GM06990 (cell line): ENCODE results near the gene KRT6B.

Source experiments
- DNase-seq: peaks from one replicate; pipeline ENCODE4 v3.0.0-alpha.2; 2011; ENCODE audit not compliant: insufficient read length; ENCODE audit errors: extremely low read depth
- H3K27me3 ChIP-seq: replicated peaks from 2 replicates; pipeline ENCODE4 v1.6.0; 2011; ENCODE audit warnings: low read length; ENCODE audit not compliant: control insufficient read depth, insufficient read depth
- H3K36me3 ChIP-seq: 2 replicates; pipeline ENCODE4 v1.5.1; 2011; ENCODE audit warnings: low read length; ENCODE audit not compliant: control insufficient read depth, insufficient read depth
- H3K4me3 ChIP-seq: replicated peaks from 2 replicates; pipeline ENCODE4 v1.5.1; 2011; ENCODE audit warnings: low read depth, mild to moderate bottlenecking, control low read depth, low read length
- TF ChIP-seq, protein P1 (sequence below): IDR thresholded peaks from 2 replicates; pipeline ENCODE4 v1.5.1; 2011; ENCODE audit warnings: low read length, control low read depth, mild to moderate bottlenecking, inconsistent platforms; ENCODE audit not compliant: insufficient read depth, poor library complexity, severe bottlenecking

Gene KRT6B

GRCh38 chr12:52416795-52417194 is 35.2 kb downstream of the KRT6B start:
- no peak overlapping the region for H3K4me3 ChIP-seq
- H3K36me3 ChIP-seq = no peaks in the 10 kb centered on the region
- TF ChIP-seq, protein P1, sequence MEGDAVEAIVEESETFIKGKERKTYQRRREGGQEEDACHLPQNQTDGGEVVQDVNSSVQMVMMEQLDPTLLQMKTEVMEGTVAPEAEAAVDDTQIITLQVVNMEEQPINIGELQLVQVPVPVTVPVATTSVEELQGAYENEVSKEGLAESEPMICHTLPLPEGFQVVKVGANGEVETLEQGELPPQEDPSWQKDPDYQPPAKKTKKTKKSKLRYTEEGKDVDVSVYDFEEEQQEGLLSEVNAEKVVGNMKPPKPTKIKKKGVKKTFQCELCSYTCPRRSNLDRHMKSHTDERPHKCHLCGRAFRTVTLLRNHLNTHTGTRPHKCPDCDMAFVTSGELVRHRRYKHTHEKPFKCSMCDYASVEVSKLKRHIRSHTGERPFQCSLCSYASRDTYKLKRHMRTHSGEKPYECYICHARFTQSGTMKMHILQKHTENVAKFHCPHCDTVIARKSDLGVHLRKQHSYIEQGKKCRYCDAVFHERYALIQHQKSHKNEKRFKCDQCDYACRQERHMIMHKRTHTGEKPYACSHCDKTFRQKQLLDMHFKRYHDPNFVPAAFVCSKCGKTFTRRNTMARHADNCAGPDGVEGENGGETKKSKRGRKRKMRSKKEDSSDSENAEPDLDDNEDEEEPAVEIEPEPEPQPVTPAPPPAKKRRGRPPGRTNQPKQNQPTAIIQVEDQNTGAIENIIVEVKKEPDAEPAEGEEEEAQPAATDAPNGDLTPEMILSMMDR = no peak
- no peak for DNase-seq
- no peaks in the 10 kb centered on the region; the same call in none of the 2 replicates for H3K27me3 ChIP-seq

DNA sequence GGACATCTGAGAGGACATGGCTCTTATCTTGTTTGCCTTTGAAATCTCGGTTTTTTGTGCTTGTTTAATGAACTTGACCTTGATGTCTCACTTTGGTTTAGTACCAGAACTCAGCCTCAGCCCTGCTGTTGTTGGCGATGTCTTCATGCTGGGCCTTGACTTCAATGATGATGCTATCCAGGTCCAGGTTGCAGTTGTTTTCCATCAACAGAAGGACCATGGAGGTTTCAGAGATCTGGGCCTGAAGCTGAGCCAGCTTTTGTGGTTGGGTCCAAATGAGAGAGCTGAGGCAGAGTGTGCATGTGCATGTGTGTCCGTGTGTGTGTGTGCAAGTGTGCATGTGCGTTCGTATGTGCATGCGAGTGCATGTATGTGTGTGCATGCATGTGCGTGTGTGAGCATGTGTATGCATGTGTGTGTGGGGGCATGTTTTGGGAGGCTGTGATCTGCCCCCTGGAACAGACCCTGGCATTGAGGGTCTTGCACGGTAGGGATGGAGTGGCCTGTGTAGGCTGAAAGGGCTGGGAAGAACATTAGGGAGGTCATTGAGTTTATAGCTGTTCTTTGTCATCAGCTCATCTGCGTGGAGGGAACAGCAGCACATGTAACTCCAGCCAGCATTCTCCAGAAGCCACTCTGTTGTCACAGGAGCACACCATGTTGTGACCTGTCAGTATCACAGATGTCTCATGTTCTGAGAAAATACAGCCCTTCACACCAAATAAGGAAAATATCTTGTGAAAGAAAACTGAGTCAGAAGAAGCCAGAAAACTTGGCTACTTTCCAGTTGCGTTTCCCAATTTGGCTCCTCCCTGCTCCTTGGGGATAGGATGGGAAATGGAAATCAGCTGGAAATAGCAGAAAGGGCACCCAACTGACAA is 35.8 kb downstream of the KRT6B start:
- TF ChIP-seq, protein P1 = no peak

DNA sequence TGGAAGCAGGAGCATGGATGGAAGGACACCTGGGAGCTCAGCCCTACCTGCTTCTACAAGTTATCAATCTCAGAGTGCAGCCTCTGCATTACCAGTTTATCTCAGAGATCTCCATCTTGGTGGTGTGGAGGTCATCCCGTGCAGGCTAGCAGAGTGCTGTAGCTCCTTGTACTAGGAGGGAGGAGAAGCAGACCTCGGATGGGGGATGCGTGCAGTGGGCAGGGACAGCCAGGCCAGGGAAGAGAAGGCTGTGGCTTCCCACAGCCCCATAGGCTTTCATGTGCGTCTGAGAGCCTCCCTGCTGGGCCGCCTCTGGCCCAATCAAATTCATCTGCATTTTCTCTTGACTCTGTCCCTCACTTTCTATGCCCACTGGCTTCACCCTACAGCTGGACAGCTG is 37.0 kb downstream of the KRT6B start:
- Histone ChIP-seq H3K27me3 (no peaks in the 10 kb centered on the region; the same call in none of the 2 replicates), H3K4me3 (no peak overlapping the region), H3K36me3 (no peaks in the 10 kb centered on the region)
- no peak for DNase-seq
- TF ChIP-seq, protein P1 = no peak

More for the DNA sequence above, 35.8 kb downstream of the KRT6B start:
- no peak for DNase-seq
- H3K4me3 ChIP-seq = no peak overlapping the region
- no peaks in the 10 kb centered on the region for H3K36me3 ChIP-seq
- H3K27me3 ChIP-seq = no peaks in the 10 kb centered on the region; the same call in none of the 2 replicates

DNA sequence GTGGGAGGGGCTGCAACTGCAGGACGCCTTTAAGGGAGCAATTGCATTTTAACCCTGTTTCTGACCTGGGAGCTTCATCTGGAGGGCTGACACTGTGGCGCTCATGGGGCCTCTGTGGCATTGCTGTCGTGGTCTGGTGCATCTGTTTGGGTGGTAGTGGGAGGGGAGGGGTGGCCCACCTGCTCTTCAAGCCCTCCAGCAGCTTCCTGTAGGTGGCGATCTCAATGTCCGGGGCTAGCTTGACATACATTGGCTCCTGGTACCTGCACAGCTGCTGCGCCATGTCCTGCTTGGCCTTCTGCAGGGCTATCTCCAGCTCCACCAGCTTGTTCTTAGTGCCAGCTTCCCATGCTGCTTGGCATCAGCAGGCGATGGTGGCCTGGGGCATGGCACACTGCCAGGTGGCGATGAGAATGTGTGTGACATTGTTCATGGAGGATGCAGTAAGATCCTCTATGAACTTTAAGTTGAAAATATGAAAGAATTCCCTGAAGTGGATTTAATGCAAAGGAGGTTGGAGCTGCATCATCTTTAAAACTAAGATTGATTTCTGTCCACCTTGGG is 38.1 kb downstream of the KRT6B start:
- no peak overlapping the region for H3K4me3 ChIP-seq
- H3K36me3 ChIP-seq = no peaks in the 10 kb centered on the region
- TF ChIP-seq, protein P1 = peak; percentile 9
- DNase-seq = no peak
- H3K27me3 ChIP-seq = no peaks in the 10 kb centered on the region; the same call in none of the 2 replicates

DNA sequence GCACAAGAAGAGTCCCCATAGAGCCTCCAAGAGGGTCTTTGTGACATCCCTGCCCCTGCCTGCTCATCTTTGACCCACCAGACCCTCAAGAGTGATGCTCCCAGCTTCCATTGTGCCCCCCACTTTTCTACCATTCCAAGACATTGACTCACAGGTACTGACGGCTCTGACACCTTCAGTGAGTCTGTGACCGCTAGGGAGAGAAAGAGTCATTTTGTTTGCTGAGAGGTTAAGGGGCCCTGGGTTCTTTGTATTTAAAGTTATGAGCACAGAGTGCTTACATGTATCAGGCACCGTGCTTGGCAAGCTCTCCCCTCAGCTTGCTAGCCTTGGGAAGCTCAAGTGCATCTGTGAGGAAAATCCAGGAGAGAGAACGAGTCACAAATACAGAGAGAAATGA is 38.7 kb downstream of the KRT6B start:
- DNase-seq = no peak
- H3K4me3 ChIP-seq = no peak overlapping the region
- no peaks in the 10 kb centered on the region; the same call in none of the 2 replicates for H3K27me3 ChIP-seq
- no peaks in the 10 kb centered on the region for H3K36me3 ChIP-seq
- TF ChIP-seq, protein P1 = no peak
